UCSD-AML1 (cell line): ENCODE measurements around the gene SC5D.

Experiments
- DNase-seq: peaks from one replicate; lab custom pipeline; 2025; ENCODE audit not compliant: unreplicated experiment; lab: John Stamatoyannopoulos, UW

SC5D gene

GRCh38 chr11:121292495-121293287 is at the start of gene SC5D:
Gene SC5D, plus strand, starts transcription at chr11:121292771. Its CDS starts 10,605 bp downstream, at chr11:121303376.
- DNase-seq, result peak; percentile 92

GRCh38 chr11:121244884-121245283 is 47.7 kb upstream of the SC5D start:
- DNase-seq, result no peak

DNA sequence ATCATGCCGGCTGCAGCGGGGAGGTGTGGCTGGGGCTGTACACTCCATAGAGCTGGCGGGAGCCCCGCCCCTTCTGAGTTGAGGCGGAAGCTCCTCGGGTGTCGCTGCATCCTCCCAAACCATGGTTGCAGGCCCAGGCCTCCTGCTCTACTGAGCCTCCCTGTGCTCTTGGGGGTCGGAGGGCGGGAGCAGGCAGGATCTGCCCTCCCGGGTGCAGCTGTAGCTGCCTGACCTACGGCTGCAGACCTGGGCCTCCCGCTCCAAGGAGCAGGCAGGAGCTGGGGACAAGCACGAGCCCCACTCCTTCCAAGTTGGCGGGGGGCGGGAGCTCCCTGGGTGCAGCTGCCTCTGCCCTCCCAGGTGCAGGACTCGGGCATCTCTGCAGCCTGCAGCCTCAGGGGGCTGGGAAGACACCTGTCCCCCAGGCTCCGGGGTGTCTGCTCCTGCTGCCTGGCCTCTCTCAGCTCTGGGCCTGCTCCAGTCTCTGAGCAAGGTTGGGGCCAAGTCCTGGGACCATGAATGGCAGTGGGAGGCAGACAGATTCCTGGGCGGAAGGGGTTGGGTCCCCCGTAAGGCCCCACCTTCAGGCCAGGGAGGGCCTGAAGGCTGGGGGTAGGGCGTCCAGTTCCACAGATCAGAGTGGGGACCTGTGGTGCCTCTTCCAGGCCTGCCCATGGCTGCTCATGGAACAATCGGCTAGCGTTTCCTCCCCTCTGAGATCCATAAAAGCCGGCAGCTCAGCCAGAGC is 46.4 kb upstream of the SC5D start:
- DNase-seq, result no peak

GRCh38 chr11:121246769-121247035 is 45.9 kb upstream of the SC5D start:
- no peak for DNase-seq

GRCh38 chr11:121248496-121248895 is 44.1 kb upstream of the SC5D start:
- no peak for DNase-seq

DNA sequence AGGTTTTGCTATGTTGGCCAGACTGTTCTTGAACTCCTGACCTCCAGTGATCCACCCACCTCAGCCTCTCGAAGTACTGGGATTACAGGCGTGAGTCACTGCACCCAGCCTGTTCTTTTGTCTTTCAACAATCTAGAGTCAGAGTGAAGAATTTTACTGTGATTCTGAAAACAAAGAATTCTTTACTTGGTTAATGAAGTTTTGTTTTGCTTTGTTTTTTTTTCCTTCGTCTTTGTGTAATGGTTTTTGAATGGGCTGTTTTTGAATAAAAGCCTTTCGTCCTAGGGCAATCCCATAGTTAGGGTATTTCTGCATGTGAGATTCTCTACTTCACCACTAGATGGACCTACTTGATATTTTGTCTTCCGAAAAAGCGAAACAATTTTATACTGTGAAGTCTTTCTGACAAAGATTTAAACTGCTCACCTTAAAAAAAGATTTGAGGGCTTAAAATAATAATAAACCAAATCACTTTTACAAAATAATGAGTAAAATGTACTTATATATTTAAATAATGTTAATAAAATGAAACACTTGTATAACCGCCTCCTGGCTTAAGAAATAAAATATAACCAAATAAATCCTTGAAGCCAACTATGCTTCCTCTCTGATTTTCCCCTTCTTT is 43.4 kb upstream of the SC5D start:
- DNase-seq, result no peak

DNA sequence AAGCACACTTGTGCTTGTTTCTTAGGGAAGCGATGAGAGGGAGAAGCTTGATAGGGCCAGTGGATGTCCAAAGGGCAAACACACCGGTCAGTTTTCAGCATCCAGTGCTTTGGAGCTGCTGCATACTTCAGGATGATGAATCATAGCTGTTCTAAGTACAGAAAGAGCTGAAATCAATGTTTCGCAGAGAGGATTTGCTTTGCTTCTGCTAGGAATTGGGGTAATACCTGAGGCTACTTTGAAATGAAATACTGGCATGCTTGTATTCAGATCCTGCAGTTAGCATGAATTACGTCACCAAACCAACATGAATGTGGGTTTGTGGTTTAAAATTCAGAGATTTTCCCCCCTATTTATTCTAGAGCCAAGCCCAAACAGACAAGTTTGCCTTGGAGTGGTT is 41.7 kb upstream of the SC5D start:
- DNase-seq, result no peak

- no peak for DNase-seq
These were observed 38.6 kb upstream of the SC5D start for GRCh38 chr11:121253951-121254350.

GRCh38 chr11:121254756-121255155 is 37.8 kb upstream of the SC5D start:
- no peak for DNase-seq

DNA sequence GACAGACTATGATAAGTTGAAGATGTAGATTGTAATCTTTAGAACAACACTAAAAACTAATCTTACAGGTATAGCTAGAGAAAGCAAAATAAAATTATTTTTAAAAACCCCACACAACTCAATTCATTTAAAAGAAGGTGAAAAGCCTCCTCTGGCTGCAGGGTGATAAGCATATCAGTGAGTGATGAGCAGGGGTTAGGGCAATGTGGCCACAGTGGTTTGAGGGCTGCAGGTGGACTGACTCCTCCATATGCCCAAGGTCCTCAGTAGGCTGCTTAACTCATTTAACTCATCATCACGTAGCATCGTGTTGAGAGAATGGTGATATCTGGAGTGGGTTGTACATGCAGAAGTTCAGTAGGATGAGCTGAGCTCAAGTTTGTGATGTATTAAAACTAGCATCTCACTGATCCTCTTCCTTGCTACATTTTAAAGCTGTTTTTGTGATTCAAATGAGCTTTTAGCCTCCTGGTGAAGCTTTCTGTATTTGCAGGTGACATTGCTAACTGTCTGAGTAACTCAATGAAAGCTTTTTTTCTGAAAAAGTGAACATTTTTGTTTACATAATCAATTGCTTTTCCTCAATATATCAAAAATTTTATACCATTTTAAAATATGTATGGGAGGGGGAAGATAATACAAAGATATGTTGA is 37.0 kb upstream of the SC5D start:
- no peak for DNase-seq

GRCh38 chr11:121257289-121257688 is 35.3 kb upstream of the SC5D start:
- no peak for DNase-seq

- DNase-seq, result no peak
These were observed 34.6 kb upstream of the SC5D start for GRCh38 chr11:121257976-121258375.

- DNase-seq, result no peak
These were observed 27.0 kb upstream of the SC5D start for GRCh38 chr11:121265586-121265985.

- DNase-seq, result no peak
These were observed 24.0 kb upstream of the SC5D start for GRCh38 chr11:121268581-121268980.

DNA sequence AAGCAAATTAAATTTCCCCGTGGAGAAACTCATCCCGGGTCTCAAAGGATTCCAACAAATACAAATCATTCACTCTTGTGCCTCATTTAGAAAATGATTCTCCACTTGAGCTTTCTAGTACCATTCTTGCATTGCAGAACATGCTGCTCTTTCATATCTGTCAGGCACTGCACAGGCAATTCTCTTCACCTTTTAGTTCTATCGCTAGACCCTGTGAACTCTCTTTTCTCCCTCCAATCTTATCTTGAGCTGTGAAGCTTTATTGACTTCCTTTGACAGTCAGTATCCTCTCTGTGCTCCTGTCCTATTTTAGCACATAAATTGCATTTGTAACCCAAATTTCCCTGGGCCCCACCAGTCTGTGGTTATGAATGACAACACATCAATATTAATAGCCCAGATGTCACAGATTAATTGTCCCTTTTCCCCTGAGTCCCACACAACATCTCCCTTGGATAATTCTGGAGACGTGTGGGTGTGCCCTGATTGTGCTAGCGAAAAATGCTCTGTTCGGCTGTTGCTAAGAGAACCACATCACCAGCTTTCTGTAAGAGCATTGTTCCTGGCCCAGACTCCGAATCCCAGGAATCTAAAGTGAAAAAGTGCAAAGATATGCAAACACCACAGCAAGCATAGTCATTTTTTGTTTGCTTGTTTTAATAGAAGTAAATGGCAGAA is 22.4 kb upstream of the SC5D start:
- no peak for DNase-seq

DNA sequence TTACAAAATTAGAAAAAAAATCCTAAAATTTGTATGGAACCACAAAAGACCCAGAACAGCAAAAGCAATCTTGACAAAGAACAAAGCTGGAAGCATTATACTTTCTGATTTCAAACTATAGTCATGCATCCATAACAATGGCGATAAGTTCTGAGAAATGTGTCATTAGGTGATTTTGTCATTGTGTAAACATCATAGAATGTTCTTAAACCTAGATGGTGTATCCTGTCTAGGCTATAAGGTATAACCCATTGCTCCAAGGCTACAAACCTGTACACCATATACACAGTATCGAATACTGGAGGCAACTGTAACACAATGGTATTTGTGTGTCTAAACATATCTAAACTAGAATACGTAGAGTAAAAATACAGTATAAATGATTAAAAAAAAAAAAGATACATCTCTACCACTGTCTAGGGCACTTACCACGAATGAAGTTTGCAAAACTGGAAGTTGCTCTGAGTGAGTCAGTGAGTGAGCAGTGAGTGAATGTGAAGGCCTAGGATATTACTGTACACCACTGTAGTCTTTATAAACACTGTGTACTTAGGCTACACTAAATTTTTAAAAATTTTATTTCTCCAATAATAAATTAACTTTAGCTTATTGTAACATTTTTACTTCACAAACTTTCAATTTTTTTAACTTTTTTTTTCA is 18.1 kb upstream of the SC5D start:
- DNase-seq, result no peak

- no peak for DNase-seq
These were observed 10.9 kb upstream of the SC5D start for GRCh38 chr11:121281698-121282097.

GRCh38 chr11:121282386-121282785 is 10.2 kb upstream of the SC5D start:
- no peak for DNase-seq

GRCh38 chr11:121282886-121283502 is 9.6 kb upstream of the SC5D start:
- no peak for DNase-seq

GRCh38 chr11:121291319-121291718 is 1.3 kb upstream of the SC5D start:
- no peak for DNase-seq
